ENCODE results near the gene ABLIM1. TPM values are rescaled to one million over a fixed set of nuclear protein-coding genes. Genes with fewer than 3 reads are reported as not detected.

Gene ABLIM1
- total RNA-seq, 1 donor from 2014 or later = 152 TPM

- H3K27me3 ChIP-seq (ENCODE audit: control insufficient read depth, insufficient read depth, low read length) = no peaks in the 10 kb centered on the region
- no peak overlapping the region for H3K4me3 ChIP-seq (ENCODE audit: low read depth, low read length)
- TF ChIP-seq CTCF (IDR thresholded peaks at IDR 0.05; ENCODE audit: insufficient read depth, low read length, severe bottlenecking) = no peak
- DNase-seq (ENCODE audit: low read depth) = no peak
- FAIRE-seq = no peak
- no peaks in the 10 kb centered on the region for H3K36me3 ChIP-seq (ENCODE audit: control insufficient read depth, insufficient read depth, low read length)
Observed at GRCh38 chr10:114387784-114388183, 270.3 kb downstream of the ABLIM1 start.

GRCh38 chr10:114386452-114386851 is 271.6 kb downstream of the ABLIM1 start:
- TF ChIP-seq CTCF (IDR thresholded peaks at IDR 0.05; ENCODE audit: insufficient read depth, low read length, severe bottlenecking) = peak; percentile 11
- Histone ChIP-seq H3K27me3 (ENCODE audit: control insufficient read depth, insufficient read depth, low read length) (no peaks in the 10 kb centered on the region), H3K4me3 (ENCODE audit: low read depth, low read length) (no peak overlapping the region), H3K36me3 (ENCODE audit: control insufficient read depth, insufficient read depth, low read length) (no peaks in the 10 kb centered on the region)
- DNase-seq (ENCODE audit: low read depth) (no peak), FAIRE-seq (no peak)

- H3K27me3 ChIP-seq (ENCODE audit: control insufficient read depth, insufficient read depth, low read length) = no peaks in the 10 kb centered on the region
- no peaks in the 10 kb centered on the region for H3K36me3 ChIP-seq (ENCODE audit: control insufficient read depth, insufficient read depth, low read length)
- DNase-seq (ENCODE audit: low read depth) = no peak
- no peak for FAIRE-seq
- no peak overlapping the region for H3K4me3 ChIP-seq (ENCODE audit: low read depth, low read length)
- no peak for TF ChIP-seq CTCF (IDR thresholded peaks at IDR 0.05; ENCODE audit: insufficient read depth, low read length, severe bottlenecking)
Observed at GRCh38 chr10:114385557-114385956, 272.5 kb downstream of the ABLIM1 start.

GRCh38 chr10:114384601-114385000 is 273.5 kb downstream of the ABLIM1 start:
- H3K4me3 ChIP-seq (ENCODE audit: low read depth, low read length) = no peak overlapping the region
- no peaks in the 10 kb centered on the region for H3K27me3 ChIP-seq (ENCODE audit: control insufficient read depth, insufficient read depth, low read length)
- H3K36me3 ChIP-seq (ENCODE audit: control insufficient read depth, insufficient read depth, low read length) = no peaks in the 10 kb centered on the region
- TF ChIP-seq CTCF (IDR thresholded peaks at IDR 0.05; ENCODE audit: insufficient read depth, low read length, severe bottlenecking) = no peak
- FAIRE-seq (no peak), DNase-seq (ENCODE audit: low read depth) (no peak)

GRCh38 chr10:114384181-114384580 is 273.9 kb downstream of the ABLIM1 start:
- TF ChIP-seq CTCF (IDR thresholded peaks at IDR 0.05; ENCODE audit: insufficient read depth, low read length, severe bottlenecking) = no peak
- DNase-seq (ENCODE audit: low read depth) (no peak), FAIRE-seq (no peak)
- Histone ChIP-seq H3K27me3 (ENCODE audit: control insufficient read depth, insufficient read depth, low read length) (no peaks in the 10 kb centered on the region), H3K4me3 (ENCODE audit: low read depth, low read length) (no peak overlapping the region), H3K36me3 (ENCODE audit: control insufficient read depth, insufficient read depth, low read length) (no peaks in the 10 kb centered on the region)

Other genes with a start within 250 kb of the ABLIM1 start
- gene FHIP2A, start 163.5 kb upstream of the ABLIM1 start, total RNA-seq = 6.8 and 7.9 TPM in 2 replicates